Neuronal stem cell (in vitro differentiated cells): ENCODE data around the gene PANX1.

ENCODE experiments used
- DNase-seq: peaks from one replicate; pipeline ENCODE4 v3.0.0-alpha.2; 2013; ENCODE audit warnings: low spot score
- H2AFZ ChIP-seq: one replicate; pipeline ENCODE4 v1.6.1; 2013; ENCODE audit warnings: mild to moderate bottlenecking, low read length, inconsistent platforms
- H2AK5ac ChIP-seq: 2 replicates; pipeline ENCODE4 v1.6.1; 2013; ENCODE audit warnings: low read depth, mild to moderate bottlenecking, inconsistent platforms, low read length, moderate library complexity, mixed read lengths
- H2BK120ac ChIP-seq: 2 replicates; pipeline ENCODE4 v1.6.1; 2013; ENCODE audit warnings: low read depth, mild to moderate bottlenecking, inconsistent platforms, low read length, moderate library complexity, mixed read lengths
- H2BK12ac ChIP-seq: one replicate; pipeline ENCODE4 v1.6.1; 2013; ENCODE audit warnings: low read length, inconsistent platforms
- H2BK15ac ChIP-seq: 2 replicates; pipeline ENCODE4 v1.6.1; 2013; ENCODE audit warnings: mild to moderate bottlenecking, low read length, inconsistent platforms, mixed read lengths
- H2BK5ac ChIP-seq: one replicate; pipeline ENCODE4 v1.6.1; 2013; ENCODE audit warnings: inconsistent platforms, mild to moderate bottlenecking, low read length, moderate library complexity
- H3K14ac ChIP-seq: one replicate; pipeline ENCODE4 v1.6.1; 2013; ENCODE audit warnings: low read length, inconsistent platforms
- H3K18ac ChIP-seq: 2 replicates; pipeline ENCODE4 v1.6.1; 2013; ENCODE audit warnings: low read length, inconsistent platforms
- H3K23ac ChIP-seq: 2 replicates; pipeline ENCODE4 v1.6.1; 2013; ENCODE audit warnings: low read depth, mild to moderate bottlenecking, mixed read lengths, low read length, inconsistent platforms; ENCODE audit not compliant: poor library complexity
- H3K27ac ChIP-seq: replicated peaks from 3 replicates; pipeline ENCODE4 v1.5.1; 2013; ENCODE audit warnings: low read length, inconsistent platforms
- H3K27me3 ChIP-seq, 3 experiments: 2 replicates each; pipeline ENCODE4 v1.6.1; 2013; ENCODE audit warnings: low read length in 3 of 3, mild to moderate bottlenecking in 2 of 3, inconsistent platforms in 1 of 3, low read depth in 1 of 3, mixed read lengths in 1 of 3, moderate library complexity in 1 of 3; ENCODE audit not compliant: control insufficient read depth in 3 of 3, insufficient read depth in 3 of 3
- H3K36me3 ChIP-seq, 2 donors: replicated peaks in 1 of 2; 2 replicates each; pipeline ENCODE4 v1.6.1; 2013; ENCODE audit warnings: low read length in 2 of 2; ENCODE audit not compliant: control insufficient read depth in 2 of 2, insufficient read depth in 2 of 2
- H3K4ac ChIP-seq: 2 replicates; pipeline ENCODE4 v1.6.1; 2013; ENCODE audit warnings: inconsistent platforms, mild to moderate bottlenecking, low read length, moderate library complexity
- H3K4me1 ChIP-seq, 2 donors: 1 replicate in 1 of 2; 2 replicates in 1 of 2; pipeline ENCODE4 v1.6.1; 2013; ENCODE audit warnings: low read length in 2 of 2, low read depth in 1 of 2; ENCODE audit not compliant: control insufficient read depth in 2 of 2, insufficient read depth in 1 of 2
- H3K4me2 ChIP-seq: one replicate; pipeline ENCODE4 v1.6.1; 2013; ENCODE audit warnings: mild to moderate bottlenecking, low read length, inconsistent platforms; ENCODE audit not compliant: insufficient read depth, poor library complexity, severe bottlenecking
- H3K4me3 ChIP-seq, 2 donors: 2 replicates each; pipeline ENCODE4 v1.5.1; 2013; ENCODE audit warnings: low read length in 2 of 2, mild to moderate bottlenecking in 2 of 2, inconsistent platforms in 1 of 2, moderate library complexity in 1 of 2
- H3K79me1 ChIP-seq: one replicate; pipeline ENCODE4 v1.6.1; 2013; ENCODE audit warnings: low read depth, mild to moderate bottlenecking, inconsistent platforms, low read length, moderate library complexity
- H3K9ac ChIP-seq: one replicate; pipeline ENCODE4 v1.6.1; 2013; ENCODE audit warnings: mild to moderate bottlenecking, low read depth, low read length, inconsistent platforms; ENCODE audit not compliant: poor library complexity
- H3K9me3 ChIP-seq, 2 donors: replicated peaks in 1 of 2; 2 replicates each; pipeline versions ENCODE3 to v1.6.1; 2013; ENCODE audit warnings: low read length in 2 of 2, mild to moderate bottlenecking in 2 of 2, inconsistent platforms in 1 of 2, low read depth in 1 of 2, mixed read lengths in 1 of 2, moderate library complexity in 1 of 2; ENCODE audit not compliant: control insufficient read depth in 2 of 2, insufficient read depth in 1 of 2
- H4K8ac ChIP-seq: one replicate; pipeline ENCODE4 v1.6.1; 2013; ENCODE audit warnings: low read depth, mild to moderate bottlenecking, inconsistent platforms, low read length, moderate library complexity
- H4K91ac ChIP-seq: one replicate; pipeline ENCODE4 v1.6.1; 2013; ENCODE audit warnings: low read length, low read depth, mild to moderate bottlenecking, inconsistent platforms; ENCODE audit not compliant: poor library complexity
- WGBS, 2 donors: extraction: QIAGEN DNeasy Blood & Tissue Kit; methylation state at CpG; one replicate each; pipeline ENCODE4 v1.1.7; 2013; ENCODE audit warnings: missing lambda C conversion rate in 2 of 2, mixed read lengths in 1 of 2; ENCODE audit not compliant: insufficient read length in 2 of 2, insufficient replicate concordance in 1 of 2; ENCODE audit errors: extremely low coverage in 2 of 2; 5-methylcytosine and 5-hydroxymethylcytosine counted together

PANX1 gene

DNA sequence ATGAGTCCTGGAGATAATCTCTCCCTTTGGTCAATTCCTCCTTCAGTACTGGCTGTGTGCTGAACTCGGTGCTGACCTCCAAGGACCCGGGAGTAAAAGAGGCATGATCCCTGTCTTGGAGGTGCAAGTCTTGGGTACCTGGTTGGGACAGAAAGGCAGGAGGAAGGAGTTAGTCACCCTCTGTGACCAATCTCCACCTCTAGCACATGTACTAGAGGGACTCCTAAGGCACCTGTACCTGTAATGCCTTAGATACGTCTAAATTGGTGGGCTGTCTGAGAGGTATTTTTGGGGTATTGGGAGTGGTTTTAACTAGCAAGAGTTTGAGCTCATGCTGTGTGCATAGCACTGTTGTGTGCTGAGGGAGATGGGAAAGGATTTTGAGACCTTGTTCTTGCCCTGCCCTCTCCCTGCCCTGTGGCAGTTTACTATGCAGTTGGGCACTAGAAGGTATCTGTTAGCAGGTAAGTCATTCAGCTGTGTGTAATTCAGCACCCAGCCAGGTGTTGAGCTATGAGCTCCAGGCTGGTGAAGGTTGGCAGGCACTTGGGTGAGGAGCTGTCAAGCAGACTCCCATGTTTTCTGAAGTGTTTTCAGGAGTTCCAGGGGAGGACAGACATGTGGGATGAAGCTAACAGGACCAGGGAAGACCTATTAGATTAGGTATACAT is 2.5 kb downstream of the PANX1 start:
- H3K36me3 ChIP-seq, result peaks cover 0 to 14% of the 10 kb centered on the region in 2 donors
- peak overlapping the region in 1 of 2 donors; percentile 88 for H3K4me3 ChIP-seq
- no peak for DNase-seq
- no peak overlapping the region for H2BK120ac ChIP-seq
- H3K23ac ChIP-seq, result no peak overlapping the region
- H3K18ac ChIP-seq, result no peak overlapping the region
- no peaks in the 10 kb centered on the region for H3K9me3 ChIP-seq
- H3K4me2 ChIP-seq, result no peak overlapping the region
- H3K4ac ChIP-seq, result no peak overlapping the region
- H3K79me1 ChIP-seq, result peaks cover 13% of the 10 kb centered on the region
- H3K14ac ChIP-seq, result no peak overlapping the region
- H3K4me1 ChIP-seq, result peaks cover 11 to 14% of the 10 kb centered on the region in 2 donors
- no peak overlapping the region for H2BK5ac ChIP-seq
- no CpG with 5 or more reads among the region's 3 CpGs for WGBS, 2 donors
- H3K27me3 ChIP-seq, result no peaks in the 10 kb centered on the region
- H3K27ac ChIP-seq, result no peak overlapping the region
- no peak overlapping the region for H2AFZ ChIP-seq
- no peak overlapping the region for H2BK15ac ChIP-seq
- H4K91ac ChIP-seq, result no peak overlapping the region
- H3K9ac ChIP-seq, result no peak overlapping the region
- no peak overlapping the region for H4K8ac ChIP-seq
- no peak overlapping the region for H2AK5ac ChIP-seq
- no peak overlapping the region for H2BK12ac ChIP-seq

DNA sequence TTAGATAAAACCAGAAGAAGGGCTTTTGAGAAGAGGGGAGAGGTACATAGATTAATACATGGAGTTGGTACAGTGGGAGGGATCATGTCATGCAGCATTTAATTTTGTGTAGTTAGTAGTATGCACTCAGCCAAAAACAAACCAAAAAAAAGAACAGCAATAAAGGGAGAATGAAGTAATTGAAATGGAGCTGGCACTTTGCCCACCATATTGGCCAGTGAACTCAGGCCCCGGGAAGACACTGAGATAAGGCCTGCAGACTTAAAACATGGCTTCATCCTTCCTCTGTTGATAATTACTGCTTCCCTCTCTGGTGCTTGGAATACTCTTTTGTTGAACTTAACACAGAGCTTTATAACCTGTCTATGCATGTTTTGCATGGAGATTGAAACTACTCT is 3.1 kb downstream of the PANX1 start:
- Histone ChIP-seq H2BK12ac (no peak overlapping the region), H3K18ac (no peak overlapping the region), H3K27me3 (no peaks in the 10 kb centered on the region), H3K9me3 (no peaks in the 10 kb centered on the region), H3K36me3 (peaks cover 0 to 14% of the 10 kb centered on the region in 2 donors), H3K4me1 (peaks cover 11 to 14% of the 10 kb centered on the region in 2 donors), H3K79me1 (peaks cover 13% of the 10 kb centered on the region), H3K9ac (no peak overlapping the region), H3K14ac (no peak overlapping the region), H2AFZ (no peak overlapping the region), H3K27ac (no peak overlapping the region), H2AK5ac (no peak overlapping the region), H2BK5ac (no peak overlapping the region), H4K91ac (no peak overlapping the region), H3K4me3 (no peak overlapping the region), H2BK120ac (no peak overlapping the region), H3K4me2 (no peak overlapping the region), H2BK15ac (no peak overlapping the region), H3K4ac (no peak overlapping the region), H4K8ac (no peak overlapping the region), H3K23ac (no peak overlapping the region)
- no peak for DNase-seq
- WGBS, 2 donors, result no CpG with 5 or more reads among the region's 1 CpG

DNA sequence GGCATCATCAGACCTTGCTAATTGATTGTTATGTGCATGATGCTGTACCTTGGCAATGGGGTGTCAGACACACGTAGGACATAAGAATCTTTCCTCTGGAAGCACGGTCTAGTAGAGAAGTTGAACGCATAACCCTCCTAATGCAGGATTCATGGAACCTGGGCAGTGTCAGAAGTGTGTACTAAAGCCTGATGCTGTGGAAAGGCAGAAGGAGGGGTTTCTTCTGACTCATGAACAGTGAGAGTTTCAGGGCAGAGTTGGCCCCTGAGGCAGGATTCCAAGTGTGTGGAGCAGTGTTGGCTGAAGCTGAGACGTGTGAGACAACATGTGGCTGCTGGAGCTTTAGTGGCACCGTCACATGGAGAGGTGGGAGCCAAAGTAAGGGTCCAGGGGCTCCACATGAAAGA is 3.5 kb downstream of the PANX1 start:
- H3K4ac ChIP-seq, result no peak overlapping the region
- H4K8ac ChIP-seq, result no peak overlapping the region
- H3K9ac ChIP-seq, result no peak overlapping the region
- peaks cover 11 to 14% of the 10 kb centered on the region in 2 donors for H3K4me1 ChIP-seq
- no peak overlapping the region for H3K4me2 ChIP-seq
- no peak overlapping the region for H3K23ac ChIP-seq
- H2AK5ac ChIP-seq, result no peak overlapping the region
- no peak overlapping the region for H3K27ac ChIP-seq
- no peaks in the 10 kb centered on the region for H3K27me3 ChIP-seq
- H3K18ac ChIP-seq, result no peak overlapping the region
- DNase-seq, result no peak
- H2BK15ac ChIP-seq, result no peak overlapping the region
- H2BK12ac ChIP-seq, result no peak overlapping the region
- peaks cover 0 to 14% of the 10 kb centered on the region in 2 donors for H3K36me3 ChIP-seq
- no CpG with 5 or more reads among the region's 5 CpGs for WGBS, 2 donors
- no peak overlapping the region for H3K4me3 ChIP-seq
- no peak overlapping the region for H2BK5ac ChIP-seq
- H3K14ac ChIP-seq, result no peak overlapping the region
- no peak overlapping the region for H2BK120ac ChIP-seq
- no peak overlapping the region for H2AFZ ChIP-seq
- H4K91ac ChIP-seq, result no peak overlapping the region
- H3K79me1 ChIP-seq, result peaks cover 13% of the 10 kb centered on the region
- no peaks in the 10 kb centered on the region for H3K9me3 ChIP-seq

DNA sequence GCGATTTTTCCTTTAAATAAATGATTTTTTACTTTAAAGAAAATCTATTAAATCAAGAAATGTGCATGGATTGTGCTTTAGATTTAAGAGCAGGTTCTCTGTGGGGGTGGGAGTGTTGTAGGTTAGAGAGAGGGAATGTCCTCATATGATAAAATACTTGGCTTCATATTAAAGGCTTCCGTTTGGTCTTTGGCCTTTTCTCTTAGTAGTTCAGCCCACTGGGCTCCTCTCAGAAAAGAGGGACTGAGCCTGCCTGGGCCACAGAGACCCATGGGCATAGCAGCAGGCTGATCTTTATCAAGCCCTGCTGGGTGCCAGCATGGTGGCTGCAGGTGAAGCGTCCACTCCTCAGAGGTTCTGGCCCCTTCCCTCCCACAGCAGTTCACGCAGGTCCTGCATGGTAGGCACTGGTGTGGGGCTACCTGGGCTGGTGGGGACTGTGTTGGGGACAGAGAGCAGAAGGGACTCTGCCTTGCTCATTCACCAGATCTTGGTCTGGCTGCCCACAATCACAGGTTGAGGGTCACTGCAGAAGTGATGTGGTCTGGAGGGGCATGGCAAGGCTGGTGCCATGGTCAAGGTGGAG is 4.3 kb downstream of the PANX1 start:
- Histone ChIP-seq H2BK12ac (no peak overlapping the region), H3K4me3 (no peak overlapping the region), H2BK15ac (no peak overlapping the region), H3K27ac (no peak overlapping the region), H3K27me3 (no peaks in the 10 kb centered on the region), H4K91ac (no peak overlapping the region), H3K4ac (no peak overlapping the region), H3K79me1 (peaks cover 15% of the 10 kb centered on the region), H2BK5ac (no peak overlapping the region), H3K36me3 (peaks cover 0 to 14% of the 10 kb centered on the region in 2 donors), H3K18ac (no peak overlapping the region), H3K4me1 (peaks cover 7 to 12% of the 10 kb centered on the region in 2 donors), H2BK120ac (no peak overlapping the region), H4K8ac (no peak overlapping the region), H3K4me2 (no peak overlapping the region), H2AK5ac (peak overlapping the region; percentile 21), H3K23ac (no peak overlapping the region), H3K9me3 (no peaks in the 10 kb centered on the region), H2AFZ (no peak overlapping the region), H3K14ac (peak overlapping the region; percentile 38), H3K9ac (peak overlapping the region; percentile 45)
- WGBS, 2 donors, result no CpG with 5 or more reads among the region's 4 CpGs
- DNase-seq, result no peak
